NCI-H2227 (cell line): ENCODE results near the gene MYL10.

Experiments used
- DNase-seq: peaks from one replicate; lab custom pipeline; 2025; ENCODE audit not compliant: unreplicated experiment; lab: John Stamatoyannopoulos, UW

MYL10 gene

GRCh38 chr7:101598986-101599771, 29.9 kb downstream of the MYL10 start:
- DNase-seq: no peak

- DNase-seq: no peak
These were observed 30.6 kb downstream of the MYL10 start for GRCh38 chr7:101598422-101598985.

- no peak for DNase-seq
These were observed 31.2 kb downstream of the MYL10 start for GRCh38 chr7:101597941-101598340.

- DNase-seq: no peak
These were observed 32.2 kb downstream of the MYL10 start for GRCh38 chr7:101596898-101597297.

- DNase-seq: no peak
These were observed 33.1 kb downstream of the MYL10 start for GRCh38 chr7:101595766-101596537.

GRCh38 chr7:101595246-101595645, 33.9 kb downstream of the MYL10 start:
- DNase-seq: no peak

- no peak for DNase-seq
These were observed 34.3 kb downstream of the MYL10 start for GRCh38 chr7:101594790-101595189.

GRCh38 chr7:101593556-101593955, 35.5 kb downstream of the MYL10 start:
- no peak for DNase-seq

- DNase-seq: no peak
These were observed 37.6 kb downstream of the MYL10 start for GRCh38 chr7:101591504-101591903.

- no peak for DNase-seq
These were observed 38.2 kb downstream of the MYL10 start for GRCh38 chr7:101590663-101591435.

- DNase-seq: no peak
These were observed 39.0 kb downstream of the MYL10 start for GRCh38 chr7:101589976-101590662.

- no peak for DNase-seq
These were observed 40.0 kb downstream of the MYL10 start for GRCh38 chr7:101589052-101589451.

GRCh38 chr7:101588131-101588935, 40.8 kb downstream of the MYL10 start:
- DNase-seq: no peak

GRCh38 chr7:101586906-101587677, 42.0 kb downstream of the MYL10 start:
- DNase-seq: no peak

- peak; percentile 51 for DNase-seq
These were observed 42.8 kb downstream of the MYL10 start for GRCh38 chr7:101586078-101586905.

GRCh38 chr7:101582971-101583370, 46.1 kb downstream of the MYL10 start:
- no peak for DNase-seq

- DNase-seq: no peak
These were observed 47.2 kb downstream of the MYL10 start for GRCh38 chr7:101581891-101582290.

GRCh38 chr7:101580596-101580995, 48.5 kb downstream of the MYL10 start:
- no peak for DNase-seq
